GM12878 (cell line): Measurements from ENCODE around the gene RAP1GAP2.

Source experiments
- ATF2 ChIP-seq: IDR thresholded peaks from 2 replicates; pipeline ENCODE4 v1.6.1; 2012; ENCODE audit warnings: low read length, inconsistent platforms
- ATF3 ChIP-seq: IDR thresholded peaks from 2 replicates; pipeline ENCODE4 v1.6.1; 2011; ENCODE audit warnings: low read depth, mild to moderate bottlenecking, low read length, moderate library complexity, borderline replicate concordance; ENCODE audit errors: extremely low read depth
- DPF2 ChIP-seq: fragments of 450-650 bp; IDR thresholded peaks from 2 replicates; pipeline ENCODE4 v1.6.1; 2017; ENCODE audit warnings: mild to moderate bottlenecking
- NFIC ChIP-seq: IDR thresholded peaks from 2 replicates; pipeline ENCODE4 v1.6.1; 2012; ENCODE audit warnings: low read depth, mild to moderate bottlenecking, inconsistent platforms, low read length, moderate library complexity
- TCF7 ChIP-seq: IDR thresholded peaks from 2 replicates; pipeline ENCODE4 v1.6.1; 2014; ENCODE audit warnings: antibody characterized with exemption, borderline replicate concordance
- TF ChIP-seq, protein P1 (sequence below), 3 experiments: IDR thresholded peaks in 2 of 3; conservative IDR thresholded peaks in 1 of 3; 2 replicates each; pipeline ENCODE4 v1.5.1; 2011; ENCODE audit warnings: low read depth in 3 of 3, low read length in 3 of 3, mild to moderate bottlenecking in 3 of 3, control low read depth in 2 of 3, moderate library complexity in 2 of 3, inconsistent platforms in 1 of 3, mixed read lengths in 1 of 3; ENCODE audit not compliant: control insufficient read depth in 2 of 3, insufficient read depth in 1 of 3; ENCODE audit errors: extremely low read depth in 1 of 3

GRCh38 chr17:2803386-2803785 is 7.1 kb downstream of the RAP1GAP2 start:
- TF ChIP-seq, protein P1, sequence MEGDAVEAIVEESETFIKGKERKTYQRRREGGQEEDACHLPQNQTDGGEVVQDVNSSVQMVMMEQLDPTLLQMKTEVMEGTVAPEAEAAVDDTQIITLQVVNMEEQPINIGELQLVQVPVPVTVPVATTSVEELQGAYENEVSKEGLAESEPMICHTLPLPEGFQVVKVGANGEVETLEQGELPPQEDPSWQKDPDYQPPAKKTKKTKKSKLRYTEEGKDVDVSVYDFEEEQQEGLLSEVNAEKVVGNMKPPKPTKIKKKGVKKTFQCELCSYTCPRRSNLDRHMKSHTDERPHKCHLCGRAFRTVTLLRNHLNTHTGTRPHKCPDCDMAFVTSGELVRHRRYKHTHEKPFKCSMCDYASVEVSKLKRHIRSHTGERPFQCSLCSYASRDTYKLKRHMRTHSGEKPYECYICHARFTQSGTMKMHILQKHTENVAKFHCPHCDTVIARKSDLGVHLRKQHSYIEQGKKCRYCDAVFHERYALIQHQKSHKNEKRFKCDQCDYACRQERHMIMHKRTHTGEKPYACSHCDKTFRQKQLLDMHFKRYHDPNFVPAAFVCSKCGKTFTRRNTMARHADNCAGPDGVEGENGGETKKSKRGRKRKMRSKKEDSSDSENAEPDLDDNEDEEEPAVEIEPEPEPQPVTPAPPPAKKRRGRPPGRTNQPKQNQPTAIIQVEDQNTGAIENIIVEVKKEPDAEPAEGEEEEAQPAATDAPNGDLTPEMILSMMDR (IDR thresholded peaks at IDR 0.05 in 2 of 3, conservative IDR thresholded peaks at IDR 0.05 in 1 of 3; ENCODE audit: control insufficient read depth in 2 of 3, extremely low read depth in 1 of 3, insufficient read depth in 1 of 3, low read depth in 3 of 3, low read length in 3 of 3), result no peak
- TF ChIP-seq ATF2, result no peak
- TF ChIP-seq TCF7, result no peak
- TF ChIP-seq ATF3, result no peak
- TF ChIP-seq DPF2, result no peak
- TF ChIP-seq NFIC, result no peak
